Osteocyte (in vitro differentiated cells): ENCODE data around the gene NDP. TPM values are rescaled to one million over a fixed set of nuclear protein-coding genes. Genes with fewer than 3 reads are reported as not detected.

Source experiments
- total RNA-seq: library from RNA; stranded (reverse); gene quantifications from 2 replicates; pipeline ENCODE4 v1.2.1, GENCODE V29; 2021

NDP gene
- total RNA-seq, 1 donor from 2014 or later = not detected

Other genes with a start within 250 kb of the NDP start
- gene MAOB, start 90.9 kb downstream of the NDP start, total RNA-seq = not detected in 2 replicates